Gastrocnemius medialis (tissue), 4 donors: ENCODE data around the gene E2F4. TPM values are rescaled to one million over a fixed set of nuclear protein-coding genes. Genes with fewer than 3 reads are reported as not detected.

ENCODE experiments used
- ATAC-seq, 2 donors: fragments of 150-250 bp; one replicate each; pipeline ENCODE4 v1.9.1; 2016
- DNase-seq, 2 donors: peaks; one replicate each; pipeline ENCODE4 v3.0.0-alpha.2; 2019
- H3K27ac ChIP-seq, 4 donors: fragments of 200-600 bp; sonication (generic); 1 replicate in 1 of 4; 2 replicates in 3 of 4; pipeline ENCODE4 v1.5.1; 2016 to 2018; ENCODE audit warnings: mild to moderate bottlenecking in 2 of 4, moderate library complexity in 1 of 4
- H3K27me3 ChIP-seq, 3 donors: fragments of 200-600 bp; sonication (generic) in 2 of 3; 1 replicate in 1 of 3; 2 replicates in 2 of 3; pipeline versions ENCODE4 v1.5.1 to v1.6.0; 2016 to 2019; ENCODE audit warnings: mild to moderate bottlenecking in 1 of 3, moderate library complexity in 1 of 3
- H3K36me3 ChIP-seq, 2 donors: fragments of 200-600 bp; sonication (generic) in 1 of 2; one replicate each; pipeline ENCODE4 v1.5.1; 2017 to 2018
- H3K4me1 ChIP-seq, 2 donors: fragments of 200-600 bp; sonication (generic) in 1 of 2; one replicate each; pipeline ENCODE4 v1.5.1; 2016 to 2017; ENCODE audit warnings: mild to moderate bottlenecking in 2 of 2
- H3K4me3 ChIP-seq, 4 donors: fragments of 200-600 bp; sonication (generic) in 3 of 4; 1 replicate in 1 of 4; 2 replicates in 3 of 4; pipeline ENCODE4 v1.5.1; 2016 to 2019; ENCODE audit warnings: mild to moderate bottlenecking in 2 of 4
- H3K9me3 ChIP-seq, 3 donors: fragments of 200-600 bp; sonication (generic) in 2 of 3; 1 replicate in 1 of 3; 2 replicates in 2 of 3; pipeline ENCODE4 v1.5.1; 2016 to 2019
- CTCF ChIP-seq, 5 experiments: fragments of 450-650 bp in 3 of 5; fragments of 200-600 bp in 2 of 5; sonication (generic) in 2 of 5; IDR thresholded peaks in 4 of 5; conservative IDR thresholded peaks in 1 of 5; 1 replicate in 4 of 5; 2 replicates in 1 of 5; pipeline ENCODE4 v1.5.1; 2016 to 2019; ENCODE audit warnings: antibody characterized with exemption in 5 of 5, mild to moderate bottlenecking in 3 of 5, moderate library complexity in 3 of 5
- POLR2A ChIP-seq, 2 donors: fragments of 450-650 bp; IDR thresholded peaks; one replicate each; pipeline ENCODE4 v1.6.1; 2017; ENCODE audit warnings: antibody characterized with exemption in 2 of 2, mild to moderate bottlenecking in 2 of 2, moderate library complexity in 2 of 2
- in situ Hi-C, 4 donors: fragments of 200-750 bp; cut with MboI; loops; one replicate each; pipeline versions ENCODE4 v1.15.0 to v1.8.0; 2017; ENCODE audit warnings: low sequenced_read_pairs in 4 of 4
- intact Hi-C: fragments of 100-400 bp; cut with DNase I; formaldehyde crosslinking; loops from one replicate; pipeline ENCODE4 v1.15.1; 2023; ENCODE audit warnings: low total_unique reads
- total RNA-seq, 4 donors: library from RNA; depleted of rRNA; stranded (reverse); fragments of >200 nt; gene quantifications; one replicate each; pipeline versions ENCODE4 v1.1.0 to v1.2.3, GENCODE V29; 2016

The E2F4 gene
- total RNA-seq, 4 donors from 2014 or later, result 67.8 to 114 (median 96.5) TPM

GRCh38 chr16:67182288-67182687 lies 9.7 kb upstream of the E2F4 start:
- intact Hi-C loops (no loop called here), in situ Hi-C loops (no loop called here)
- no peaks in the 10 kb centered on the region for H3K36me3 ChIP-seq
- H3K4me1 ChIP-seq, result peaks cover 30 to 37% of the 10 kb centered on the region in 2 donors
- DNase-seq (no peak), ATAC-seq (no peak)
- H3K4me3 ChIP-seq, result no peak overlapping the region
- H3K27me3 ChIP-seq, result no peaks in the 10 kb centered on the region
- TF ChIP-seq CTCF (IDR thresholded peaks at IDR 0.05 in 4 of 5, conservative IDR thresholded peaks at IDR 0.05 in 1 of 5), result no peak
- H3K27ac ChIP-seq, result peak overlapping the region in 1 of 4 donors; percentile 57
- H3K9me3 ChIP-seq, result no peaks in the 10 kb centered on the region

GRCh38 chr16:67183284-67183626 lies 8.7 kb upstream of the E2F4 start:
- Histone ChIP-seq H3K36me3 (no peaks in the 10 kb centered on the region), H3K4me3 (peak overlapping the region; percentile 65 to 88 (median 70)), H3K4me1 (peaks cover 21 to 31% of the 10 kb centered on the region in 2 donors), H3K27ac (peak overlapping the region; percentile 85 to 97 (median 95)), H3K9me3 (no peaks in the 10 kb centered on the region), H3K27me3 (no peaks in the 10 kb centered on the region)
- in situ Hi-C loops, result no loop called here
- TF ChIP-seq POLR2A (IDR thresholded peaks at IDR 0.05), result no peak
- TF ChIP-seq CTCF (IDR thresholded peaks at IDR 0.05 in 4 of 5, conservative IDR thresholded peaks at IDR 0.05 in 1 of 5), result no peak
- ATAC-seq (no peak), DNase-seq (no peak)
- intact Hi-C loops, result no loop called here

GRCh38 chr16:67183627-67184452 lies 8.1 kb upstream of the E2F4 start, which contains the start of gene MATCAP1:
Gene MATCAP1 (minus strand): TSS chr16:67183963. CDS start chr16:67180610, 3,353 bp downstream.
- DNase-seq (peak; percentile 95 to 97), ATAC-seq (peak; percentile 93 to 96)
- Histone ChIP-seq H3K9me3 (no peaks in the 10 kb centered on the region), H3K36me3 (no peaks in the 10 kb centered on the region), H3K27ac (peak within 1 kb of the TSS; percentile 85 to 97 (median 95)), H3K27me3 (no peaks in the 10 kb centered on the region), H3K4me1 (peaks cover 15 to 31% of the 10 kb centered on the region in 2 donors), H3K4me3 (peak within 1 kb of the TSS; percentile 65 to 88 (median 70))
- TF ChIP-seq POLR2A (IDR thresholded peaks at IDR 0.05), result peak; percentile 61 to 63
- TF ChIP-seq CTCF (IDR thresholded peaks at IDR 0.05 in 4 of 5, conservative IDR thresholded peaks at IDR 0.05 in 1 of 5), result no peak
- in situ Hi-C loops (no loop called here), intact Hi-C loops (loop anchor here (1.0 kb wide), 1 partner anchor 25 kb away; the partner anchor contains the start of genes FBXL8 and TRADD)

- DNase-seq (no peak), ATAC-seq (peak in 1 of 2 donors; percentile 18)
- Histone ChIP-seq H3K4me3 (peak overlapping the region; percentile 65 to 88 (median 70)), H3K4me1 (peaks cover 15 to 31% of the 10 kb centered on the region in 2 donors), H3K36me3 (no peaks in the 10 kb centered on the region), H3K27me3 (no peaks in the 10 kb centered on the region), H3K9me3 (no peaks in the 10 kb centered on the region), H3K27ac (peak overlapping the region; percentile 85 to 97 (median 95))
- in situ Hi-C loops (no loop called here), intact Hi-C loops (loop anchor here (1.0 kb wide), 1 partner anchor 25 kb away; the partner anchor contains the start of genes FBXL8 and TRADD)
- TF ChIP-seq POLR2A (IDR thresholded peaks at IDR 0.05) (no peak), CTCF (IDR thresholded peaks at IDR 0.05 in 4 of 5, conservative IDR thresholded peaks at IDR 0.05 in 1 of 5) (no peak)
Measured at GRCh38 chr16:67184453-67184994, 7.4 kb upstream of the E2F4 start.
